Psoas muscle (tissue), 8 donors: ENCODE data around the gene SPARCL1. TPM values are rescaled to one million over a fixed set of nuclear protein-coding genes. Genes with fewer than 3 reads are reported as not detected.
"Not testable (repeated sequence)": the region's sequence is repeated elsewhere in the genome, so short reads cannot be mapped to it uniquely, and the experiment has no call there.

ENCODE experiments used
- ATAC-seq, 4 donors: fragments of 200-7000 bp; cut with Tn5 transposase; one replicate each; pipeline ENCODE4 v1.9.1; 2020; ENCODE audit warnings: moderate library complexity in 3 of 4, mild to moderate bottlenecking in 2 of 4
- DNase-seq, 2 donors: peaks; one replicate each; pipeline ENCODE4 v3.0.0-alpha.2; 2020
- H3K27ac ChIP-seq: fragments of 200-600 bp; one replicate; pipeline ENCODE4 v1.8.0; 2022
- H3K27me3 ChIP-seq, 3 donors: fragments of 200-600 bp in 1 of 3; one replicate each; pipeline versions ENCODE4 v1.6.1 to v1.8.0; 2013 to 2022; ENCODE audit warnings: low read length in 2 of 3, mild to moderate bottlenecking in 2 of 3, moderate library complexity in 1 of 3; ENCODE audit not compliant: insufficient read depth in 3 of 3
- H3K36me3 ChIP-seq, 2 donors: fragments of 200-600 bp in 1 of 2; one replicate each; pipeline versions ENCODE4 v1.6.1 to v1.8.0; 2013 to 2022; ENCODE audit warnings: low read depth in 1 of 2, mild to moderate bottlenecking in 1 of 2, moderate library complexity in 1 of 2; ENCODE audit not compliant: insufficient read depth in 1 of 2
- H3K4me1 ChIP-seq: fragments of 200-600 bp; one replicate; pipeline ENCODE4 v1.8.0; 2022
- H3K4me3 ChIP-seq: fragments of 200-600 bp; one replicate; pipeline ENCODE4 v1.8.0; 2022; ENCODE audit warnings: mild to moderate bottlenecking
- H3K9me3 ChIP-seq: fragments of 200-600 bp; one replicate; pipeline ENCODE4 v1.8.0; 2022
- CTCF ChIP-seq: fragments of 200-600 bp; IDR thresholded peaks from one replicate; pipeline ENCODE4 v1.8.0; 2022; ENCODE audit warnings: antibody characterized with exemption
- WGBS, 3 donors: extraction: QIAGEN DNeasy Blood & Tissue Kit; methylation state at CpG; one replicate each; pipeline versions ENCODE4 v1.1.6 to v1.1.7; 2013; 5-methylcytosine and 5-hydroxymethylcytosine counted together
- intact Hi-C, 2 donors: fragments of 100-400 bp; cut with DNase I; formaldehyde crosslinking; loops; one replicate each; pipeline versions ENCODE4 v1.11.0 to v1.14.2; 2022
- polyA plus RNA-seq, 3 donors: library from polyadenylated mRNA; stranded (reverse); fragments of 200-250 nt; gene quantifications; one replicate each; pipeline ENCODE4 v1.2.3, GENCODE V29; 2013
- total RNA-seq, 4 donors: library from RNA; stranded (reverse); fragmentation: NEBNext Ultra II Directional in 2 of 4; extraction: Animal tissue kit (Norgen Biotek cat#: 25700) in 2 of 4; gene quantifications; one replicate each; pipeline versions ENCODE4 v1.2.1 to v1.2.4, GENCODE V29; 2021 to 2023
- donor health status: healthy with polysubstance abuse.
- donor health status: DM: no; HTN: no; CAD: no; lungs with moderate emphysema.
- donor health status: Bipolar disorder and iron deficiency.
- donor health status: healthy.
- donor health status: DM: yes; HTN: yes; CAD: no.
- donor health status: DM: no; HTN: no; CAD: no.
- donor health status: DM: no; HTN: no; CAD: no.
- donor health status: DM: yes; HTN: yes; CAD: no.

The SPARCL1 gene
- total and polyA plus RNA-seq, 7 donors: 117 to 267 (median 188) TPM

DNA sequence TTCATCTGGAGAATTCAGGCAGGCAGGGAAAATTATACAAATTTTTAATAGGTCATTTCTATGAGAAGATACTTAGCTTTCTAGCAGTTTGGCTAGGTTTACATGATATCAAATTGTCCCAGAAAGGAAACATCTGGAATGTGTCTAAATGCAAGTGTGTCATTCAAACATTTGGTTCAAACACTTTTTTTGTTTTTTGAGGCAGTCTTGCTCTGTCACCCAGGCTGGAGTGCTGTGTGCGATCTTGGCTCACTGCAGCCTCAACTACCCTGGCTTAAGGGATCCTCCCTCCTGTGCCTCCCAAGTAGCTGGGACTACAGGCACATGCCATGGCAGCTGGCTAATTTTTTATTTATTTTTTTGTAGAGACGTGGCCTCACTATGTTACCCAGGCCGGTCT, 31.6 kb downstream of the SPARCL1 start:
- TF ChIP-seq CTCF: no peak
- Histone ChIP-seq H3K4me3 (no peak overlapping the region), H3K27ac (peak overlapping the region; percentile 39), H3K9me3 (no peaks in the 10 kb centered on the region), H3K4me1 (peaks cover 6% of the 10 kb centered on the region), H3K36me3 (peaks cover 3 to 20% of the 10 kb centered on the region in 2 donors), H3K27me3 (no peaks in the 10 kb centered on the region)
- no peak for DNase-seq
- 50 to 68% (median 59%) methylated on average over 3 of the region's 3 CpGs for WGBS, 3 donors
- intact Hi-C loops: no loop called here
- ATAC-seq: peak in 1 of 4 donors; percentile 30

- H3K27ac ChIP-seq: no peak overlapping the region
- peaks cover 6% of the 10 kb centered on the region for H3K4me1 ChIP-seq
- H3K9me3 ChIP-seq: no peaks in the 10 kb centered on the region
- ATAC-seq (no peak), DNase-seq (no peak)
- no peaks in the 10 kb centered on the region for H3K27me3 ChIP-seq
- peaks cover 3 to 20% of the 10 kb centered on the region in 2 donors for H3K36me3 ChIP-seq
- H3K4me3 ChIP-seq: no peak overlapping the region
- intact Hi-C loops: no loop called here
- peak; percentile 7 for TF ChIP-seq CTCF
- WGBS, 3 donors: 90 to 93% (median 92%) methylated on average over 2 of the region's 2 CpGs
Measured at GRCh38 chr4:87497159-87497558, 32.0 kb downstream of the SPARCL1 start.

DNA sequence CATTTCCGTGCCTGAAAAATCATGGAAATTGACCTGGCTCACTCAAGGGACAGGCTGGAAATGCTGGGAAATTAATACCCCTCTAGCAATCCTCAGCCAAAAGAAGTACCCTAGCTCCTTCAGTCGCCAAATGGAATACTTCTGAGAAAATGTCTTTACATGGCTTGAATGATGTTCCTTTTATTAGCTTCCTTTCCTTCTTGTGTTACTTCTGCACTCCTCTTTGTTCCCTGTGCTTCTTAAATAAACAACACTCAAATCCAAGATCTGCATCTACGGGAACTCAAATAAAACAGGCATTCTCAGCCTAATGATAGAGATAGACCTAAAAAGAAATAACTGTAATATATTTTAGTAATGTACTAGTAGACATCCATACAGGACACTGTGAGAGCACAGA, 36.1 kb downstream of the SPARCL1 start:
- intact Hi-C loops: no loop called here
- H3K4me1 ChIP-seq: peaks cover 6% of the 10 kb centered on the region
- TF ChIP-seq CTCF: no peak

DNA sequence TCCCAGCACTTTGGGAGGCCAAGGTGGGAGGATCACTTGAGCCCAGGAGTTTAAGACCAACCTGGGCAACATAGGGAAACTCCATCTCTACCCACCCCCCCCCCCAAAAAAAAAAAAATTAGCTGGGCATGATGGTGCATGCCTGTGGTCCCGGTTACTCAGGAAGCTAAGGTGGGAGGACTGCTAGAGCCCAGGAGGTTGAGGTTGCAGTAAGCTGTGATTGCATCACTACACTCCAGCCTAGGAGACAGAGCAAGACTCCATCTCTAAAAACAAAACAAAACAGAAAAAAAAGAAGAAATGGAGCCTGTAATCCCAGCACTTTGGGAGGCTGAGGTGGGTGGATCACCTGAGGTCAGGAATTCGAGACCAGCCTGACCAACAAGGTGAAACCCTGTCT, 37.3 kb downstream of the SPARCL1 start:
- H3K27ac ChIP-seq, H3K27me3 ChIP-seq, DNase-seq, ATAC-seq, H3K4me1 ChIP-seq, H3K9me3 ChIP-seq, H3K4me3 ChIP-seq, intact Hi-C loops: not testable (repeated sequence)
- WGBS, 3 donors: 89 to 94% (median 91%) methylated on average over 2 of the region's 2 CpGs
- H3K36me3 ChIP-seq: peaks cover 6 to 42% of the 10 kb centered on the region in 2 donors

More for the DNA sequence above, 36.1 kb downstream of the SPARCL1 start:
- Histone ChIP-seq H3K9me3 (no peaks in the 10 kb centered on the region), H3K27ac (no peak overlapping the region), H3K36me3 (peaks cover 6 to 39% of the 10 kb centered on the region in 2 donors), H3K27me3 (no peaks in the 10 kb centered on the region), H3K4me3 (no peak overlapping the region)
- ATAC-seq (no peak), DNase-seq (no peak)
- 71 to 73% (median 71%) methylated on average over 3 of the region's 3 CpGs for WGBS, 3 donors

DNA sequence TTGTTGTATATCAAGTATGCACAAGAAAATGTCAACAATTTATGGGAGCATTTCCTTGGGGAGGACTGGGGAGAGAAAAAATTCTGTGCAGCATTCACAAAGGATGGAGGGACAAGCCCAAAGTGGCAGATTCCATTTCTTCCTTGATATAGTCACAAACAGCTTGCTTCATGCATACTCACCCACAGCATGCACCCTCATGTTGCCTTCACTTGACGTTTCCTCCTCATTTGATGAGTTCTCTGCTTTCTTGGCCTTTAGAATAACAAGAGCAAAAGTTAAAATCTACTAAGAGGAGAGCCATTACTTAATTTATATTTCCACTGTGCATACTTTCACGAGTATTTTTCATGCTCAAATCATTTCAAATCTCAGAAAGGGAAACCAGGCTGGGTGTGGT, 37.7 kb downstream of the SPARCL1 start:
- no peak for TF ChIP-seq CTCF
- 67 to 69% (median 69%) methylated on average over 2 of the region's 2 CpGs for WGBS, 3 donors
- H3K36me3 ChIP-seq: peaks cover 6 to 42% of the 10 kb centered on the region in 2 donors
- H3K27me3 ChIP-seq: no peaks in the 10 kb centered on the region
- no peak for DNase-seq
- no peak overlapping the region for H3K27ac ChIP-seq
- intact Hi-C loops: no loop called here
- peaks cover 6% of the 10 kb centered on the region for H3K4me1 ChIP-seq
- no peak for ATAC-seq
- no peaks in the 10 kb centered on the region for H3K9me3 ChIP-seq
- no peak overlapping the region for H3K4me3 ChIP-seq
